A673 (cell line): ENCODE results near the gene PROX2. TPM values are rescaled to one million over a fixed set of nuclear protein-coding genes. Genes with fewer than 3 reads are reported as not detected.

Experiments used
- BruUV-seq: library from RNA; stranded (reverse); fragments of 400-500 nt; replicated peaks from 2 replicates; lab custom pipeline; 2021; lab: Mats Ljungman, UMichigan
- CTCF ChIA-PET: fragments of 300-600 bp; sonication (Branson Sonifier 250); formaldehyde crosslinking; loops from one replicate; lab custom pipeline; 2022; ENCODE audit warnings: antibody characterized with exemption; lab: Charles Lee
- POLR2A ChIA-PET: fragments of 300-600 bp; sonication (Branson Sonifier 250); formaldehyde crosslinking; loops from one replicate; lab custom pipeline; 2022; ENCODE audit warnings: antibody characterized with exemption; ENCODE audit not compliant: low non-redundant PET; lab: Charles Lee
- DNase-seq: peaks from one replicate; pipeline ENCODE4 v3.0.0-alpha.2; 2015; ENCODE audit warnings: low spot score
- H3K27ac ChIP-seq: fragments of 200-600 bp; sonication (generic); 2 replicates; pipeline ENCODE4 v1.5.1; 2016; ENCODE audit warnings: mixed run types, low read depth, mild to moderate bottlenecking, mixed read lengths, antibody characterized with exemption, low read length; ENCODE audit not compliant: poor library complexity, severe bottlenecking
- H3K27me3 ChIP-seq: fragments of 200-600 bp; sonication (generic); replicated peaks from 2 replicates; pipeline ENCODE4 v1.6.1; 2017; ENCODE audit warnings: mixed run types, low read depth, mild to moderate bottlenecking, mixed read lengths, antibody characterized with exemption, low read length; ENCODE audit not compliant: insufficient read depth, poor library complexity
- H3K36me3 ChIP-seq: fragments of 200-600 bp; sonication (generic); 2 replicates; pipeline ENCODE4 v1.6.1; 2016; ENCODE audit warnings: mixed run types, mild to moderate bottlenecking, mixed read lengths, antibody characterized with exemption, low read length; ENCODE audit not compliant: insufficient read depth, poor library complexity, severe bottlenecking
- H3K4me1 ChIP-seq: fragments of 200-600 bp; sonication (generic); 2 replicates; pipeline ENCODE4 v1.6.1; 2017; ENCODE audit warnings: mixed run types, mild to moderate bottlenecking, mixed read lengths, antibody characterized with exemption, low read length; ENCODE audit not compliant: insufficient read depth, poor library complexity, severe bottlenecking
- H3K4me3 ChIP-seq: fragments of 200-600 bp; sonication (generic); 2 replicates; pipeline ENCODE4 v1.5.1; 2016; ENCODE audit warnings: low read depth, mixed run types, mild to moderate bottlenecking, mixed read lengths, low read length; ENCODE audit not compliant: poor library complexity, severe bottlenecking
- H3K9me3 ChIP-seq: fragments of 200-600 bp; sonication (generic); 2 replicates; pipeline ENCODE4 v1.6.1; 2016; ENCODE audit warnings: mixed run types, low read depth, mild to moderate bottlenecking, mixed read lengths, antibody characterized with exemption, low read length; ENCODE audit not compliant: poor library complexity, severe bottlenecking
- EZH2 ChIP-seq: fragments of 200-600 bp; sonication (generic); IDR thresholded peaks from 2 replicates; pipeline ENCODE4 v1.6.1; 2017; ENCODE audit warnings: borderline replicate concordance, low read depth, mild to moderate bottlenecking, mixed read lengths, antibody characterized with exemption, low read length; ENCODE audit not compliant: poor library complexity, severe bottlenecking
- intact Hi-C: fragments of 100-400 bp; cut with micrococcal nuclease; formaldehyde crosslinking; loops from one replicate; pipeline ENCODE4 v1.10.0; 2022; ENCODE audit not compliant: unreplicated experiment
- total RNA-seq: library from RNA; stranded (reverse); gene quantifications from 2 replicates; pipeline ENCODE4 v1.2.3, GENCODE V29; 2021
- TF ChIP-seq, protein P1 (sequence below): fragments of 300-800, 200-600 bp; sonication (generic); conservative IDR thresholded peaks from 2 replicates; pipeline ENCODE4 v1.5.1; 2017; ENCODE audit warnings: low read depth, mild to moderate bottlenecking, antibody characterized with exemption, low read length, moderate library complexity, mixed read lengths

Gene PROX2
- total RNA-seq, 1 experiment from 2014 or later: not detected

GRCh38 chr14:74910556-74910955 is 34.6 kb upstream of the PROX2 start:
- no peaks in the 10 kb centered on the region for H3K4me1 ChIP-seq
- no peaks in the 10 kb centered on the region for H3K9me3 ChIP-seq
- no peak overlapping the region for H3K27ac ChIP-seq
- BruUV-seq: no TSS peak
- H3K36me3 ChIP-seq: peaks cover 7% of the 10 kb centered on the region
- intact Hi-C loops: no loop called here
- no peak overlapping the region for H3K4me3 ChIP-seq
- POLR2A ChIA-PET: interaction anchor here (0.6 kb wide), 2 partner anchors 32 to 112 kb away, joined by 5 to 7 read pairs; no protein-coding TSS in a partner anchor
- DNase-seq: no peak
- CTCF ChIA-PET: interaction anchor here (0.6 kb wide), 3 partner anchors 55 to 302 kb away, joined by 3 to 6 read pairs (median 4); no protein-coding TSS in a partner anchor
- TF ChIP-seq, protein P1, sequence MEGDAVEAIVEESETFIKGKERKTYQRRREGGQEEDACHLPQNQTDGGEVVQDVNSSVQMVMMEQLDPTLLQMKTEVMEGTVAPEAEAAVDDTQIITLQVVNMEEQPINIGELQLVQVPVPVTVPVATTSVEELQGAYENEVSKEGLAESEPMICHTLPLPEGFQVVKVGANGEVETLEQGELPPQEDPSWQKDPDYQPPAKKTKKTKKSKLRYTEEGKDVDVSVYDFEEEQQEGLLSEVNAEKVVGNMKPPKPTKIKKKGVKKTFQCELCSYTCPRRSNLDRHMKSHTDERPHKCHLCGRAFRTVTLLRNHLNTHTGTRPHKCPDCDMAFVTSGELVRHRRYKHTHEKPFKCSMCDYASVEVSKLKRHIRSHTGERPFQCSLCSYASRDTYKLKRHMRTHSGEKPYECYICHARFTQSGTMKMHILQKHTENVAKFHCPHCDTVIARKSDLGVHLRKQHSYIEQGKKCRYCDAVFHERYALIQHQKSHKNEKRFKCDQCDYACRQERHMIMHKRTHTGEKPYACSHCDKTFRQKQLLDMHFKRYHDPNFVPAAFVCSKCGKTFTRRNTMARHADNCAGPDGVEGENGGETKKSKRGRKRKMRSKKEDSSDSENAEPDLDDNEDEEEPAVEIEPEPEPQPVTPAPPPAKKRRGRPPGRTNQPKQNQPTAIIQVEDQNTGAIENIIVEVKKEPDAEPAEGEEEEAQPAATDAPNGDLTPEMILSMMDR: no peak
- TF ChIP-seq EZH2: no peak
- H3K27me3 ChIP-seq: no peaks in the 10 kb centered on the region

DNA sequence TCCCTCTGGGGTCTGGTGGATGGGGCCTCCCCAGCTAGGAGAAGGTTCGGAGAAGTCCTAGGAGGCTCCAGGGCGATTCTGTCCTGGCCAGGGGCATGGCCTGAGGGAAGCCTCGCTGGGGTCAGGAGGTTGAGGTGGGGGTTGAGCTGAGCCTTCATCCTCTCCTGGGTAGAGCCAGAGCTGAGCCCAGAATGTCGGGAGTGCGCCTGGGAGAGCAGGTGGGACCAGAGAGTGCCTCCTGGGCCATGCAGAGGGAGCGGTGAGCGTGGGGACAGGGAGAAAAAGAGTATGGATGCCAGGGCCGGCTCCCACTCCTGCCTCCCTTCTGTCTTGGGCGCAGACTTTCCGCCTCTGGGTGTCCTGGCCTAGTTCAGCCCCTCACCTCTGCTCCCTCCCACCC is 34.0 kb upstream of the PROX2 start:
- no peak overlapping the region for H3K4me3 ChIP-seq
- no peaks in the 10 kb centered on the region for H3K9me3 ChIP-seq
- POLR2A ChIA-PET: no interaction called here
- peaks cover 11% of the 10 kb centered on the region for H3K36me3 ChIP-seq
- no peaks in the 10 kb centered on the region for H3K27me3 ChIP-seq
- no peaks in the 10 kb centered on the region for H3K4me1 ChIP-seq
- TF ChIP-seq, protein P1: no peak
- TF ChIP-seq EZH2: no peak
- intact Hi-C loops: no loop called here
- CTCF ChIA-PET: no interaction called here
- no peak overlapping the region for H3K27ac ChIP-seq
- no TSS peak for BruUV-seq
- no peak for DNase-seq

GRCh38 chr14:74909501-74909900 is 33.6 kb upstream of the PROX2 start:
- H3K27ac ChIP-seq: no peak overlapping the region
- no peaks in the 10 kb centered on the region for H3K9me3 ChIP-seq
- no peak for DNase-seq
- no peak overlapping the region for H3K4me3 ChIP-seq
- peaks cover 11% of the 10 kb centered on the region for H3K36me3 ChIP-seq
- ChIA-PET POLR2A (no interaction called here), CTCF (no interaction called here)
- no peaks in the 10 kb centered on the region for H3K27me3 ChIP-seq
- intact Hi-C loops: no loop called here
- BruUV-seq: no TSS peak
- H3K4me1 ChIP-seq: no peaks in the 10 kb centered on the region
- no peak for TF ChIP-seq EZH2
- TF ChIP-seq, protein P1: no peak
